K562 (cell line): ENCODE results near the gene WDR27. TPM values are rescaled to one million over a fixed set of nuclear protein-coding genes. Genes with fewer than 3 reads are reported as not detected.

Source experiments
- ATAC-seq: fragments of 200-7000 bp; cut with Tn5 transposase; 3 replicates; pipeline ENCODE4 v1.9.1; 2020; ENCODE audit warnings: moderate library complexity
- BruUV-seq: library from RNA; stranded (reverse); fragments of 400-500 nt; replicated peaks from 2 replicates; lab custom pipeline; 2021; lab: Mats Ljungman, UMichigan
- CTCF ChIA-PET: fragments of 300-600 bp; formaldehyde crosslinking; extraction: SDS; loops from one replicate; lab custom pipeline; 2021; ENCODE audit warnings: low intra/inter-chr PET ratio; lab: Yijun Ruan, JAX
- POLR2A ChIA-PET: fragments of 300-600, 350-650 bp; sonication (Branson Sonifier 250); formaldehyde crosslinking; extraction: SDS; loops from one replicate; lab custom pipeline; 2021; ENCODE audit warnings: antibody characterized with exemption, inconsistent platforms; lab: Yijun Ruan, JAX
- DNase-seq, 4 experiments: peaks; one replicate each; pipeline versions ENCODE4 v3.0.0 to v3.0.0-alpha.2; 2011 to 2018; ENCODE audit warnings: low spot score in 3 of 4, mixed read lengths in 3 of 4; ENCODE audit errors: extremely low read depth in 1 of 4
- FAIRE-seq: peaks from 2 replicates; lab custom pipeline; 2011; peaks lifted over from hg19 to GRCh38; lab: Jason Lieb, UNC
- H2AFZ ChIP-seq: 2 replicates; pipeline ENCODE4 v1.6.0; 2011; ENCODE audit warnings: low read depth, low read length, control low read depth, inconsistent platforms
- H3K27ac ChIP-seq: fragments of 200-600 bp; 3 replicates; pipeline ENCODE4 v1.8.0; 2011; ENCODE audit warnings: low read depth, mild to moderate bottlenecking, control low read depth, inconsistent platforms, low read length, moderate library complexity, mixed read lengths; ENCODE audit errors: extremely low read depth
- H3K27me3 ChIP-seq, 2 experiments: fragments of 300-600 bp in 1 of 2; 2 replicates in 1 of 2; 3 replicates in 1 of 2; pipeline versions ENCODE4 v1.6.0 to v1.8.0; 2011; ENCODE audit warnings: inconsistent platforms in 2 of 2, low read length in 2 of 2, mild to moderate bottlenecking in 1 of 2, mixed read lengths in 1 of 2, moderate library complexity in 1 of 2; ENCODE audit not compliant: control insufficient read depth in 2 of 2, insufficient read depth in 2 of 2
- H3K36me3 ChIP-seq: fragments of 300-600 bp; 3 replicates; pipeline ENCODE4 v1.8.0; 2011; ENCODE audit warnings: mild to moderate bottlenecking, low read length, inconsistent platforms; ENCODE audit not compliant: control insufficient read depth, insufficient read depth
- H3K4me1 ChIP-seq, 2 experiments: fragments of 200-600 bp in 1 of 2; replicated peaks in 1 of 2; 2 replicates in 1 of 2; 3 replicates in 1 of 2; pipeline versions ENCODE4 v1.5.1 to v1.8.0; 2011; ENCODE audit warnings: inconsistent platforms in 2 of 2, low read length in 2 of 2, mild to moderate bottlenecking in 1 of 2, mixed read lengths in 1 of 2, moderate library complexity in 1 of 2; ENCODE audit not compliant: control insufficient read depth in 2 of 2, insufficient read depth in 2 of 2
- H3K4me2 ChIP-seq: 2 replicates; pipeline ENCODE4 v1.6.1; 2011; ENCODE audit warnings: low read length, control low read depth, inconsistent platforms, mixed read lengths; ENCODE audit not compliant: insufficient read depth
- H3K4me3 ChIP-seq: fragments of 200-600 bp; sonication (generic), shearing (Covaris generic); 2 replicates; pipeline ENCODE4 v1.5.1; 2016; ENCODE audit warnings: control low read depth, inconsistent platforms
- H3K79me2 ChIP-seq: fragments of 200-600 bp; 3 replicates; pipeline ENCODE4 v1.8.0; 2011; ENCODE audit warnings: low read length, inconsistent platforms; ENCODE audit not compliant: control insufficient read depth, insufficient read depth
- H3K9ac ChIP-seq, 2 experiments: 2 replicates each; pipeline versions ENCODE4 v1.6.0 to v1.6.1; 2011; ENCODE audit warnings: low read depth in 2 of 2, low read length in 2 of 2, control low read depth in 1 of 2, inconsistent platforms in 1 of 2, mild to moderate bottlenecking in 1 of 2, mixed read lengths in 1 of 2; ENCODE audit not compliant: insufficient read depth in 1 of 2
- H3K9me1 ChIP-seq: one replicate; pipeline ENCODE4 v1.6.0; 2011; ENCODE audit warnings: inconsistent platforms, mild to moderate bottlenecking, low read length, moderate library complexity; ENCODE audit not compliant: control insufficient read depth, insufficient read depth
- H3K9me3 ChIP-seq: replicated peaks from 2 replicates; pipeline ENCODE4 v1.5.1; 2011; ENCODE audit warnings: low read depth, low read length, inconsistent platforms; ENCODE audit not compliant: control insufficient read depth, insufficient read depth
- H4K20me1 ChIP-seq: replicated peaks from 2 replicates; pipeline ENCODE4 v1.6.1; 2011; ENCODE audit warnings: low read length, inconsistent platforms, mixed read lengths; ENCODE audit not compliant: control insufficient read depth, insufficient read depth
- DNMT1 ChIP-seq: fragments of 450-650 bp; IDR thresholded peaks from 2 replicates; pipeline ENCODE4 v1.6.1; 2016; ENCODE audit warnings: antibody characterized with exemption, mild to moderate bottlenecking
- ESRRA ChIP-seq: fragments of 450-650 bp; IDR thresholded peaks from 2 replicates; pipeline ENCODE4 v1.6.1; 2014; ENCODE audit warnings: low read depth, mild to moderate bottlenecking, moderate library complexity, borderline replicate concordance
- IRF9 ChIP-seq: fragments of 450-650 bp; IDR thresholded peaks from 2 replicates; pipeline ENCODE4 v1.6.1; 2016; ENCODE audit warnings: missing biosample characterization, missing genetic modification characterization
- KLF16 ChIP-seq: IDR thresholded peaks from 2 replicates; pipeline ENCODE4 v1.6.1; 2016; ENCODE audit warnings: antibody characterized with exemption
- MEF2D ChIP-seq: conservative IDR thresholded peaks from 2 replicates; pipeline ENCODE4 v1.6.1; 2016; ENCODE audit warnings: low read depth, missing genetic modification characterization, missing compliant biosample characterization
- MXD1 ChIP-seq: fragments of 250-450 bp; sonication (Bioruptor Pico); IDR thresholded peaks from 2 replicates; pipeline ENCODE4 v1.8.0; 2021; ENCODE audit warnings: borderline replicate concordance, mild to moderate bottlenecking, moderate library complexity; ENCODE audit not compliant: poor library complexity, severe bottlenecking
- NKRF ChIP-seq: fragments of 450-650 bp; IDR thresholded peaks from 2 replicates; pipeline ENCODE4 v1.6.1; 2016; ENCODE audit warnings: borderline replicate concordance
- PTRF ChIP-seq: fragments of 450-650 bp; IDR thresholded peaks from 2 replicates; pipeline ENCODE4 v1.6.1; 2016; ENCODE audit warnings: mild to moderate bottlenecking, missing genetic modification characterization, missing compliant biosample characterization
- SUPT5H ChIP-seq: fragments of 450-650 bp; IDR thresholded peaks from 2 replicates; pipeline ENCODE4 v1.6.1; 2016
- TOE1 ChIP-seq, 2 experiments: fragments of 450-650 bp in 1 of 2; sonication (generic) in 1 of 2; formaldehyde crosslinking in 1 of 2; IDR thresholded peaks; 2 replicates each; pipeline versions ENCODE4 v1.7.1 to v1.8.0; 2016 to 2022; ENCODE audit warnings: borderline replicate concordance in 2 of 2, mild to moderate bottlenecking in 2 of 2, antibody characterized with exemption in 1 of 2, inconsistent platforms in 1 of 2, low read depth in 1 of 2, missing genetic modification reagents in 1 of 2, moderate library complexity in 1 of 2
- ZNF431 ChIP-seq: sonication (generic); formaldehyde crosslinking; IDR thresholded peaks from 2 replicates; pipeline ENCODE4 v1.8.0; 2022; ENCODE audit warnings: mild to moderate bottlenecking, missing genetic modification reagents
- ZNF507 ChIP-seq: conservative IDR thresholded peaks from 2 replicates; pipeline ENCODE4 v1.6.1; 2017; ENCODE audit warnings: missing genetic modification characterization, missing compliant biosample characterization
- ZNF586 ChIP-seq: fragments of 450-650 bp; formaldehyde crosslinking; conservative IDR thresholded peaks from 2 replicates; pipeline ENCODE4 v1.4.0; 2020; ENCODE audit warnings: mild to moderate bottlenecking, moderate library complexity
- WGBS: fragments of 100-300 bp; shearing (Covaris generic); methylation state at CpG from one replicate; pipeline ENCODE4 v1.1.6; 2016; ENCODE audit warnings: low coverage, mixed read lengths; ENCODE audit not compliant: insufficient coverage; ENCODE audit errors: missing lambda C conversion rate; 5-methylcytosine and 5-hydroxymethylcytosine counted together
- in situ Hi-C: fragments of 300-500 bp; cut with MboI; formaldehyde crosslinking; loops from 4 replicates; pipeline ENCODE4 v1.15.0; 2018; ENCODE audit warnings: inconsistent platforms, mixed read lengths
- intact Hi-C: fragments of 100-400 bp; cut with micrococcal nuclease; formaldehyde crosslinking; loops from 2 replicates; pipeline ENCODE4 v1.14.2; 2022
- polyA plus RNA-seq, 8 experiments: library from polyadenylated mRNA; depleted of rRNA in 4 of 8; stranded (reverse) in 5 of 8; unstranded in 3 of 8; fragments of >200 nt; fragmentation: Nextera tagmentation in 2 of 8; fragmentation: Illumina TruSeq in 1 of 8; extraction: Ambion mirVana in 2 of 8; extraction: Trizol in 1 of 8; gene quantifications; 2 replicates each; pipeline versions ENCODE4 v1.2.1 to v1.2.3, GENCODE V29; 2011 to 2014; ENCODE audit warnings: inconsistent platforms in 1 of 8, missing spikeins in 1 of 8
- total RNA-seq, 7 experiments: library from RNA; depleted of rRNA in 6 of 7; stranded (reverse); fragments of >200 nt in 6 of 7; fragmentation: Illumina TruSeq in 2 of 7; extraction: Trizol in 2 of 7; gene quantifications; 2 replicates each; pipeline versions ENCODE4 v1.2.1 to v1.2.3, GENCODE V29; 2011 to 2021; ENCODE audit warnings: low replicate concordance in 1 of 7

Gene WDR27
- total and polyA plus RNA-seq, 9 of the 15 experiments (the other 6 are each of a cell fraction or from before 2014, with no cell fraction given): 4.3 to 77.2 (median 22.7) TPM

GRCh38 chr6:169456840-169457239, 245.0 kb downstream of the WDR27 start:
- ATAC-seq (no peak), FAIRE-seq (no peak), DNase-seq (no peak)
- H3K9me3 ChIP-seq: no peaks in the 10 kb centered on the region
- no peak for TF ChIP-seq KLF16
- no peak for TF ChIP-seq SUPT5H
- TF ChIP-seq NKRF: no peak
- no peak for TF ChIP-seq MEF2D
- no peak for TF ChIP-seq MXD1
- TF ChIP-seq DNMT1: no peak
- TF ChIP-seq ZNF586: no peak
- TF ChIP-seq IRF9 (tag): no peak
- no peak for TF ChIP-seq TOE1 (IDR thresholded peaks at IDR 0.05; ENCODE audit: borderline replicate concordance)
- TF ChIP-seq TOE1 (CRISPR knock-in tag; IDR thresholded peaks at IDR 0.05; ENCODE audit: borderline replicate concordance, low read depth): no peak
- no peak for TF ChIP-seq ESRRA
- TF ChIP-seq ZNF431 (CRISPR knock-in tag): no peak
- TF ChIP-seq ZNF507 (tag): no peak
- no peak for TF ChIP-seq PTRF
- WGBS: 30% methylated on average over 11 of the region's 12 CpGs
- no peaks in the 10 kb centered on the region for H3K36me3 ChIP-seq
- H3K4me1 ChIP-seq: peaks cover 12 to 13% of the 10 kb centered on the region in 2 experiments; a peak in 4 of 5 replicates
- no TSS peak for BruUV-seq
- H3K9me1 ChIP-seq: no peaks in the 10 kb centered on the region
- ChIA-PET POLR2A (no interaction called here), CTCF (no interaction called here)
- H3K27ac ChIP-seq: no peak overlapping the region
- no peaks in the 10 kb centered on the region for H3K27me3 ChIP-seq
- no peak overlapping the region for H2AFZ ChIP-seq
- in situ Hi-C loops (no loop called here), intact Hi-C loops (no loop called here)
- no peaks in the 10 kb centered on the region for H3K79me2 ChIP-seq
- no peaks in the 10 kb centered on the region for H4K20me1 ChIP-seq
- no peak overlapping the region for H3K4me3 ChIP-seq
- H3K9ac ChIP-seq: no peak overlapping the region
- no peak overlapping the region for H3K4me2 ChIP-seq
